DOHH2 (cell line): Measurements from ENCODE around the gene MARCHF11.

Experiments
- H3F3A ChIP-seq: fragments of 200-600 bp; sonication (generic), shearing (Covaris generic); 2 replicates; pipeline ENCODE4 v1.6.0; 2016; ENCODE audit warnings: antibody characterized with exemption, mild to moderate bottlenecking; ENCODE audit not compliant: control insufficient read depth, insufficient read depth
- H3K27ac ChIP-seq: fragments of 200-600 bp; sonication (generic); 2 replicates; pipeline ENCODE4 v1.5.1; 2014; ENCODE audit warnings: low read depth, mild to moderate bottlenecking, low read length, moderate library complexity
- H3K27me3 ChIP-seq: fragments of 200-600 bp; sonication (generic); 2 replicates; pipeline ENCODE4 v1.6.1; 2014; ENCODE audit warnings: mild to moderate bottlenecking, low read length, mixed read lengths; ENCODE audit not compliant: control insufficient read depth
- H3K36me3 ChIP-seq: fragments of 200-600 bp; sonication (generic); 2 replicates; pipeline ENCODE4 v1.6.1; 2014; ENCODE audit warnings: mild to moderate bottlenecking, low read length, moderate library complexity, mixed read lengths; ENCODE audit not compliant: control insufficient read depth
- H3K4me1 ChIP-seq: fragments of 200-600 bp; sonication (generic); 2 replicates; pipeline ENCODE4 v1.6.1; 2014; ENCODE audit warnings: mild to moderate bottlenecking, low read length, mixed read lengths; ENCODE audit not compliant: control insufficient read depth
- H3K4me2 ChIP-seq: fragments of 200-600 bp; sonication (generic); 2 replicates; pipeline ENCODE4 v1.6.0; 2014; ENCODE audit warnings: mild to moderate bottlenecking, low read length, moderate library complexity
- H3K4me3 ChIP-seq: fragments of 200-600 bp; sonication (generic); 2 replicates; pipeline ENCODE4 v1.5.1; 2014; ENCODE audit warnings: mild to moderate bottlenecking, low read length, mixed read lengths
- H3K79me2 ChIP-seq: fragments of 200-600 bp; sonication (generic); 2 replicates; pipeline ENCODE4 v1.6.1; 2014; ENCODE audit warnings: mild to moderate bottlenecking, low read length, mixed read lengths; ENCODE audit not compliant: control insufficient read depth
- H3K9me2 ChIP-seq: fragments of 200-600 bp; sonication (generic); replicated peaks from 2 replicates; pipeline ENCODE4 v1.6.1; 2014; ENCODE audit warnings: mild to moderate bottlenecking, low read length, mixed read lengths; ENCODE audit not compliant: control insufficient read depth
- H3K9me3 ChIP-seq: fragments of 200-600 bp; sonication (generic); 2 replicates; pipeline ENCODE4 v1.6.1; 2014; ENCODE audit warnings: antibody characterized with exemption, low read length, mixed read lengths; ENCODE audit not compliant: control insufficient read depth, insufficient read depth
- H4K20me1 ChIP-seq: fragments of 200-600 bp; sonication (generic); 2 replicates; pipeline ENCODE4 v1.6.0; 2014; ENCODE audit warnings: low read depth, mild to moderate bottlenecking, antibody characterized with exemption, low read length, moderate library complexity; ENCODE audit not compliant: control insufficient read depth, insufficient read depth
- CTCF ChIP-seq: fragments of 200-600 bp; sonication (generic); IDR thresholded peaks from one replicate; pipeline ENCODE4 v1.5.1; 2014; ENCODE audit warnings: antibody characterized with exemption, mild to moderate bottlenecking, low read depth, low read length; ENCODE audit not compliant: poor library complexity, severe bottlenecking
- EZH2phosphoT487 ChIP-seq: fragments of 200-600 bp; sonication (generic); IDR thresholded peaks from 2 replicates; pipeline ENCODE4 v1.6.1; 2017; ENCODE audit warnings: borderline replicate concordance, mild to moderate bottlenecking, antibody characterized with exemption, low read length, moderate library complexity, mixed read lengths

The MARCHF11 gene

GRCh38 chr5:16081376-16081955 lies 98.1 kb downstream of the MARCHF11 start:
- H3K4me3 ChIP-seq, result no peak overlapping the region
- H3K9me2 ChIP-seq, result no peaks in the 10 kb centered on the region
- H3K9me3 ChIP-seq, result no peaks in the 10 kb centered on the region
- no peak overlapping the region for H3K27ac ChIP-seq
- H4K20me1 ChIP-seq, result no peaks in the 10 kb centered on the region
- no peak overlapping the region for H3K4me2 ChIP-seq
- H3K4me1 ChIP-seq, result no peaks in the 10 kb centered on the region
- no peaks in the 10 kb centered on the region for H3K36me3 ChIP-seq
- no peaks in the 10 kb centered on the region for H3K27me3 ChIP-seq
- no peaks in the 10 kb centered on the region for H3F3A ChIP-seq
- no peak for TF ChIP-seq CTCF
- TF ChIP-seq EZH2phosphoT487, result no peak
- no peaks in the 10 kb centered on the region for H3K79me2 ChIP-seq

- no peak overlapping the region for H3K4me2 ChIP-seq
- TF ChIP-seq CTCF (no peak), EZH2phosphoT487 (no peak)
These were observed 102.9 kb downstream of the MARCHF11 start for GRCh38 chr5:16076657-16077056.

GRCh38 chr5:16074358-16074757 lies 105.2 kb downstream of the MARCHF11 start:
- H3K9me2 ChIP-seq, result no peaks in the 10 kb centered on the region
- H3K27ac ChIP-seq, result no peak overlapping the region
- no peaks in the 10 kb centered on the region for H3K27me3 ChIP-seq
- H3K36me3 ChIP-seq, result no peaks in the 10 kb centered on the region
- H3K4me1 ChIP-seq, result no peaks in the 10 kb centered on the region
- no peak overlapping the region for H3K4me2 ChIP-seq
- H3K9me3 ChIP-seq, result no peaks in the 10 kb centered on the region
- TF ChIP-seq CTCF, result no peak
- no peak for TF ChIP-seq EZH2phosphoT487
- H3K4me3 ChIP-seq, result no peak overlapping the region
- no peaks in the 10 kb centered on the region for H4K20me1 ChIP-seq
- H3K79me2 ChIP-seq, result no peaks in the 10 kb centered on the region
- H3F3A ChIP-seq, result no peaks in the 10 kb centered on the region

More at GRCh38 chr5:16076657-16077056, 102.9 kb downstream of the MARCHF11 start:
- no peaks in the 10 kb centered on the region for H3K9me2 ChIP-seq
- H3K4me3 ChIP-seq, result no peak overlapping the region
- no peak overlapping the region for H3K27ac ChIP-seq
- H3F3A ChIP-seq, result no peaks in the 10 kb centered on the region
- no peaks in the 10 kb centered on the region for H4K20me1 ChIP-seq
- H3K27me3 ChIP-seq, result no peaks in the 10 kb centered on the region
- no peaks in the 10 kb centered on the region for H3K9me3 ChIP-seq
- H3K4me1 ChIP-seq, result no peaks in the 10 kb centered on the region
- H3K36me3 ChIP-seq, result no peaks in the 10 kb centered on the region
- no peaks in the 10 kb centered on the region for H3K79me2 ChIP-seq
